ENCODE measurements around the gene ADGRB3.

Gene ADGRB3

GRCh38 chr6:68758559-68758958, 123.5 kb downstream of the ADGRB3 start:
- no peak for TF ChIP-seq CTCF (IDR thresholded peaks at IDR 0.05; ENCODE audit: extremely low read depth, insufficient read depth, missing control alignments)
- no peak for DNase-seq (ENCODE audit: low spot score)
- in situ Hi-C loops (cut with MboI; ENCODE audit: low pct_unique_long_range_greater_than_20kb, low sequenced_read_pairs, unreplicated experiment): no loop called here

- no peak for TF ChIP-seq CTCF (IDR thresholded peaks at IDR 0.05; ENCODE audit: extremely low read depth, insufficient read depth, missing control alignments)
- in situ Hi-C loops (cut with MboI; ENCODE audit: low pct_unique_long_range_greater_than_20kb, low sequenced_read_pairs, unreplicated experiment): no loop called here
- no peak for DNase-seq (ENCODE audit: low spot score)
These were observed 125.4 kb downstream of the ADGRB3 start for GRCh38 chr6:68760485-68760884.

GRCh38 chr6:68760941-68761676, 126.0 kb downstream of the ADGRB3 start:
- no peak for DNase-seq (ENCODE audit: low spot score)
- no peak for TF ChIP-seq CTCF (IDR thresholded peaks at IDR 0.05; ENCODE audit: extremely low read depth, insufficient read depth, missing control alignments)
- in situ Hi-C loops (cut with MboI; ENCODE audit: low pct_unique_long_range_greater_than_20kb, low sequenced_read_pairs, unreplicated experiment): no loop called here

GRCh38 chr6:68761985-68762384, 126.9 kb downstream of the ADGRB3 start:
- in situ Hi-C loops (cut with MboI; ENCODE audit: low pct_unique_long_range_greater_than_20kb, low sequenced_read_pairs, unreplicated experiment): no loop called here
- DNase-seq (ENCODE audit: low spot score): no peak

GRCh38 chr6:68771426-68771825, 136.3 kb downstream of the ADGRB3 start:
- no peak for TF ChIP-seq CTCF (IDR thresholded peaks at IDR 0.05; ENCODE audit: extremely low read depth, insufficient read depth, missing control alignments)
- in situ Hi-C loops (cut with MboI; ENCODE audit: low pct_unique_long_range_greater_than_20kb, low sequenced_read_pairs, unreplicated experiment): no loop called here
- DNase-seq (ENCODE audit: low spot score): no peak

More at GRCh38 chr6:68761985-68762384, 126.9 kb downstream of the ADGRB3 start:
- no peak for TF ChIP-seq CTCF (IDR thresholded peaks at IDR 0.05; ENCODE audit: extremely low read depth, insufficient read depth, missing control alignments)

- DNase-seq (ENCODE audit: low spot score): no peak
- in situ Hi-C loops (cut with MboI; ENCODE audit: low pct_unique_long_range_greater_than_20kb, low sequenced_read_pairs, unreplicated experiment): no loop called here
- TF ChIP-seq CTCF (IDR thresholded peaks at IDR 0.05; ENCODE audit: extremely low read depth, insufficient read depth, missing control alignments): no peak
These were observed 139.8 kb downstream of the ADGRB3 start for GRCh38 chr6:68774843-68775242.

Data from GM13977 (cell line).